NCI-H510A treated with DMSO at 0.1 percent for 48 hours (cell line): ENCODE data around the gene ADARB1.
A peak's percentile ranks its signal among the peaks of the same experiment; 100 is the strongest.
"Not testable (repeated sequence)": the region's sequence is repeated elsewhere in the genome, so short reads cannot be mapped to it uniquely, and the experiment has no call there.

ENCODE experiments used
- DNase-seq: peaks from one replicate; lab custom pipeline; 2025; lab: John Stamatoyannopoulos, UW

The ADARB1 gene

DNA sequence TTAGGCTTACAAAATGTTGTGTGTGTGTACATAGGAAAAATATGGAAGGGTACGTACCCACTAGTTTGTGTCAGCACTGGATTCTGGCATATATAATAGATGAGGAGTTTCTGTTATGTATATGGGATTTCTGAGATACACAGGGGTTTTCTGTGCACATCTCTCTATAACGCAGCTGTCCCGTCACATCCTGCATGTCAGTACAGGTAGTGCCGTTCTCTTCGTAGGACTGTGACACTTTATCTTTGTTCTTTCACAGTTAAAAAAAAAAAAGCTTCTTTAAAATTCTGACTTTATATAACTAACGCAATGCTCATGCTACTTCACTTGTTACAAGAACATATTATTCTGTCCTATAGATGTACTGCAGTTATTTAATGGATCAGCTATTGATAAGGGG lies 42.9 kb downstream of the ADARB1 start:
- no peak for DNase-seq

DNA sequence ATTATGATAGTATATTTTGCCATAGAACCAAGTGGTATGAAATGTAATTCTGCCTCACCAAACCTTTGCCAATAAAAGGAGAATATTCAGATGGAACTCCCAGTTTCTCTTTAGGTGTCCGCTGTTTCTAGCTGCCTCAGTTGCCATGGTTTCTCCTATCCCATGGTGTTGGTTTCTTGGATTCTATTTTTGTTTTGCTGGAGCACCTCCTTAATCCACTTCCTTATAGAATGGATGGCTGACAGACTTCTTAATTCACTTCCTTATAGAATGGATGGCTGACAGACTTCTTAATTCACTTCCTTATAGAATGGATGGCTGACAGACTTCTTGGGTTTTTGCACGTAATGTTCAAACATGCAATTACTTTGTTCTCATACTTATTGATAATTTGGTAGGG lies 43.7 kb downstream of the ADARB1 start:
- DNase-seq, result no peak

GRCh38 chr21:45119812-45120211 lies 45.4 kb downstream of the ADARB1 start:
- no peak for DNase-seq

GRCh38 chr21:45120975-45121374 lies 46.6 kb downstream of the ADARB1 start:
- DNase-seq, result no peak

DNA sequence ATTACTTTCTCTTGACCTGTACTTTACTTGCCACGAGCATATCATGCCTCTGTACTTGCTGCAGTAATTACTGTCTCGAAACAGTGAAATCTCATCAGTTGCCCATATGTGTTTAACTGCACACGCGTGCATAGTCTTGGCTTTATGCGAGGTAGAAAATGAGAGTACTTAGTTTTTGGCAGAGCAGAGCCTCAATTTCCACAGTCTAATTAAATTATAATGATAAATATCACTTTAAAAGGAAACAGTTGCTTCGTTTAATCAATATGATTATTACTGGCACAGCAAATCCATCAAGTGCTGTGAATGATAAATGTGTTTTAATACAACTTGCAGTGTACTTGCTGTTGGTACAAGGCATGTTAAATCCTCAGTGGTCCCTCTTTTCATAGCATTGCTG lies 47.6 kb downstream of the ADARB1 start:
- DNase-seq, result no peak

DNA sequence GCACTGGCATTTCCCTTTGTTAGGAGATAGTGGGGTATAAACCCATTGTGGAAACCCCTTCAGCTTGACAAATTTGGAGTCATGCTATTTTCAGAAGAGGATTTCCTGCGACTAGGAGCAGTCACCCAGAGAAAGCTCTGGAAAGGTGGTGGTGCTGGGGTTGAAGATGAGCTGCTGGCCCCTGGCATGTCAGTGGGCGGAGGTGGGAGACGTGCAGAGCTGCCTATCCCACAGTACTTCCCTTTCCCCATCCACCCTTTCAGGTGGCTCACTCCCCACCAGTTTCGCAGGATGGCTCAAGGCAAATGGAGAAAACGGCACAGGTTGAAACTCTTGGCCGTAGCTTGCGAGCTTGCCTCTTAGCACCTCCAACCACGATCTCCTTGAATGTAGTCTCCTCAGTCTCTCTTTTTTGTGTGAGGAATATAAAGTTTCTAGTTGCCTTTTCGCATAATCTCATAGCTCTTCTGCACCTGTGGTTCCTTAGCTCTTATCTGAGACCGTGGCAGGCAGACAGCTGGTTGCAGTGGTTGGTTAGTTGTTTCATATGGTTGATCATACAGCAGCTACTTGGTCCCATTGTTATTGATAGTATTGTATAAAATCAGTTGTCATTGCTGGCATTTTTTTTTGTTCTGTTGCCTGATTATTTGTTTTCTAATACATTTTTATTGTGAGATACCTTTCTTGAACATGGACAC lies 48.2 kb downstream of the ADARB1 start:
- no peak for DNase-seq

DNA sequence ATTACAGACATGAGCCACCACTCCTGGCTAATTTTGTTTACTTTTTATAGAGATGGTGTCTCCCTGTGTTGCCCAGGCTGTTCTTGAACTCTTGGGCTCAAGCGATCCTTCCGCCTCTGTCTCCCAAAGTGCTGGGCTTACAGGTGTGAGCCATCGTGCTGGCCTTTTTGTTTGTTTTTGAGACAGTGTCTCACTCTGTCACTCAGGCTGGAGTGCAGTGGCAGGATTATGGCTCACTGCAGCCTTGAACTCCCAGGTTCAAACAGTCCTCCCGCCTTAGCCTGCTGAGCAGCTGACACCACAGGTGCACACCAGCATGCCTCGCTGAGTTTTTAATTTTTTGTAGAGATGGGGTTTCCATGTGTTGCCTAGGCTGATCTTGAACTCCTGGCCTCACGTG lies 49.1 kb downstream of the ADARB1 start:
- DNase-seq, result no peak

DNA sequence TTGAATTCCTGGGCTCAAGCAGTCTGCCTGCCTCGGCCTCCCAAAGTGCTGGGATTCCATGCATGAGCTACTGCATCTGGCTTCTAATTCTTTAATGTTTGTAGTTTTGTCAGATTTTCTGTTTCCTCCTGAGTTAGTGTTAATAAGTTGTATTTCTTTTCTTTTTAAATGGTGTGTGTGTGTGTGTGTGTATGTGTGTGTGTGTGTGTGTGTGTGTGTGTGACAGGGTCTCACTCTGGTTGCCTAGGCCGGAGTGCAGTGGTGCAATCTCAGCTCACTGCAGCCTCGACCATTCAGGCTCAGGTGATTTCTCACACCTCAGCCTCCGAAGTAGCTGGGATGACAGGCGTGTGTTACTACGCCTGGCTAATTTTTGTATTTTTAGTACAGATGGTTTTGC lies 50.2 kb downstream of the ADARB1 start:
- DNase-seq, result no peak

- no peak for DNase-seq
Measured at GRCh38 chr21:45125357-45125756, 51.0 kb downstream of the ADARB1 start.

- no peak for DNase-seq
Measured at GRCh38 chr21:45126204-45126626, 51.8 kb downstream of the ADARB1 start.

- no peak for DNase-seq
Measured at GRCh38 chr21:45126983-45127382, 52.6 kb downstream of the ADARB1 start.

GRCh38 chr21:45127937-45128336 lies 53.6 kb downstream of the ADARB1 start:
- no peak for DNase-seq

GRCh38 chr21:45128613-45129188 lies 54.3 kb downstream of the ADARB1 start:
- DNase-seq, result peak; percentile 10

- DNase-seq, result no peak
Measured at GRCh38 chr21:45129189-45129923, 55.0 kb downstream of the ADARB1 start.

- no peak for DNase-seq
Measured at GRCh38 chr21:45130324-45130774, 56.0 kb downstream of the ADARB1 start.

DNA sequence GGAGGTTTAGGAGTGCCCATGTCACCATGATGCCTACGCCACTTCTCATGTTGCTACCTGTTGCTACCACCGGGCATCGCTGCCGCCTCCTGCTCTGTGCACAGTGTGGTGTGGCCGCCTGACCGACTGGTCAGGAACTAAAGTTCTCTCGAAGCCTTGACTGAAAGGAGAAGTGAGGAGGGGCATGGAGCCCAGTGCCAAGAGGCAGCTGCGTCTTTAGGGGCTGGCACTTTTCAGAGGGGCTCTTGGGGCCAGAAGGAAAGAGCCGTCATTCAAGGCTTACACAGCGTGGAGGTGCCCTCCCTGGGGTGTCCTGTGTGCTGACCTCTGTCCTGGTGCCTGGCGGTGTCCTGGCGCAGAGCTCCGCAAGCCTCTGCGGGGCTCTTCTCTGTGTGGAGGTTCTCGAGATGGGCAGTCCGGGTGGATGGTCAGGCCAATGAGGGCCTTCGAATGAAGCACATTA lies 57.2 kb downstream of the ADARB1 start:
- DNase-seq, result no peak

DNA sequence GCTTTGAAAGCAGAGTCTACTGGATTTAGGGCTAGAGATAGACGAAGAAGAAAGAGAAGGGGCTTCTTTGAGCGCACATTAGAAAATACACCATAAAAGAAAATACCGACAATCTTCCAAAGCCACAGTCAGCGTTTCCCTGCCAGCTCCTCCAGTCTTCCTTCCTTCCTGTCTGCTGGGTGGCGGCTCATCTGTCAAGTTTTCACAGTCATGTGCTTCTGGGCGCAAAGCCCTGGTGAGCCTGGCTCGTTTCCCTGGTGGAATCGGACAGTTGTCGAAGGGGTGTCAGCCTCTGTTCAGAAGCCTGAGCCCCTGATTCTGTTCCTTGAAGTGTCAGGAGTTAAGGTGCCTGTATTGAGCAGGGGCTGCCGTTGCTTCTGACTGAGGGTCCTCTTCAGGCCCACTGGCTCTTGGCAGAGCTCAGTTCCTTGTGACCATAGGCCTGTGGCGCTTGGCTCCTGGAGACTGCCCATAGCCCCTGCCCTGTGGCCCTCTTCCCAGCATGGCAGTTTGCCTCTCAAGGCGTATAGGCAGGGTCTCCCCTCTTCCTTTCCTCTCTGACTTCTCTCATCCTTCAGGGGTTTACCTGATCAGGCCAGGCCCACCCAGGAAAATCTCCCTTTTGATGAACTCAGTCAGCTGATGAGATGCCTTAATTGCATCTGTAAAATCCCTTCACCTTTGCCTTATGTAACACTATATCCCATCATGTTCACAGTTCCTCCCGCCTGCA lies 58.6 kb downstream of the ADARB1 start:
- no peak for DNase-seq

DNA sequence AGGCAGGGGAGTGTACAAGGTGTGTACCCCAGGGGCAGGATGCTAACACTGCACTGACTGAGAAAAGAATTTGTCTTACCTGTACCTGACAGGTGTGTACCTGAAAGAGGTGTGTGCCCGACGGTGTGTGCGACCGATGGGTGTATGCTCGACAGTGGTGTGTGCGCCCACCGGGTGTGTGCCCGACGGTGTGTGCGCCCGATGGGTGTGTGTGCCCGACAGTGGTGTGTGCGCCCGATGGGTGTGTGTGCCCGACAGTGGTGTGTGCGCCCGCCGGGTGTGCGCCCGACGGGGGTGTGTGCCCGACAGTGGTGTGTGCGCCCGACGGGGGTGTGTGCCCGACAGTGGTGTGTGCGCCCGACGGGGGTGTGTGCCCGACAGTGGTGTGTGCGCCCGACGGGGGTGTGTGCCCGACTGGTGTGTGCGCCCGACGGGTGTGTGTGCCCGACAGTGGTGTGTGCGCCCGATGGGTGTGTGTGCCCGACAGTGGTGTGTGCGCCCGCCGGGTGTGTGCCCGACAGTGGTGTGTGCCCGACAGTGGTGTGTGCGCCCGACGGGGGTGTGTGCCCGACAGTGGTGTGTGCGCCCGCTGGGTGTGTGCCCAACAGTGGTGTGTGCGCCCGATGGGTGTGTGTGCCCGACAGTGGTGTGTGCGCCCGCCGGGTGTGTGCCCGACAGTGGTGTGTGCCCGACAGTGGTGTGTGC lies 59.3 kb downstream of the ADARB1 start:
- DNase-seq, result not testable (repeated sequence)

DNA sequence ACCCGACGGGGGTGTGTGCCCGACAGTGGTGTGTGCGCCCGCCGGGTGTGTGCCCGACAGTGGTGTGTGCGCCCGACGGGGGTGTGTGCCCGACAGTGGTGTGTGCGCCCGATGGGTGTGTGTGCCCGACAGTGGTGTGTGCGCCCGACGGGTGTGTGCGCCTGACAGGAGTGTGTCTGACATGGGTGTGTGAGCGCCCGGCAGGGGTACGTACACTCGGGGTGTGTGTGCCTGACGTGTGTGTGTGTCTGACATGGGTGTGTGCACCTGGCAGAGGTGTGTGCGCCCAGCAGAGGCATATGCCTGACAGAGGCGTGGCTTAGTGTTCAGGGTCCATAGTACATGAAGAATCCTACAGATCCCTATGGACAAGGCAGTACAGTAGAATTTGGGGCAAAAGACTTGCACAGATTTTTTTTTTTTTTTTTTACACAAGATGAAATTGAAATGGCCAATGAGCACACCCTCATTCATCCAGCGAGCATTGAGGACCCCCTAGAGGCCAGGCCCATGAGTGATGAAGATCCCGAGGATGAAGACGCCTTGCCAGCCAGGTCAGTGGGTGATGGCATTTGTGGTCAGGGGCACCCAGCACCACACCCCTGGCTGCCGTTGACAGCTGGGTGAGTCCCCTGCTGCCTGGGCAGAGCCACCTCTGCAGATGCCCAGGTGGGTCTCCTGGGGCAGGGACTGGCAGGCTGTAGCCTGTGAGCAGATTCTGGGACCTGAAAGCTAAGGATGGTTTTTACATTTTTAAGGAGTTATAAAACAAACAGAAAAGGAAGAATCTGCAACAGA lies 60.1 kb downstream of the ADARB1 start:
- DNase-seq, result no peak

GRCh38 chr21:45135122-45135521 lies 60.7 kb downstream of the ADARB1 start:
- no peak for DNase-seq

GRCh38 chr21:45135868-45136267 lies 61.5 kb downstream of the ADARB1 start:
- no peak for DNase-seq
